Esophagus squamous epithelium (tissue), 5 donors: ENCODE results near the gene CLBA1. TPM values are rescaled to one million over a fixed set of nuclear protein-coding genes. Genes with fewer than 3 reads are reported as not detected.

Experiments
- DNase-seq: peaks from one replicate; lab custom pipeline; 2025; lab: John Stamatoyannopoulos, UW
- H3K27ac ChIP-seq, 4 donors: fragments of 200-600 bp; sonication (generic); one replicate each; pipeline ENCODE4 v1.5.1; 2016 to 2019; ENCODE audit warnings: mild to moderate bottlenecking in 1 of 4
- H3K27me3 ChIP-seq, 4 donors: fragments of 200-600 bp; sonication (generic); 1 replicate in 3 of 4; 2 replicates in 1 of 4; pipeline versions ENCODE4 v1.5.1 to v1.6.0; 2017 to 2021; ENCODE audit warnings: antibody characterized with exemption in 1 of 4
- H3K36me3 ChIP-seq, 3 donors: fragments of 200-600 bp; sonication (generic); one replicate each; pipeline ENCODE4 v1.5.1; 2016 to 2019
- H3K4me1 ChIP-seq, 3 donors: fragments of 200-600 bp; sonication (generic); one replicate each; pipeline ENCODE4 v1.5.1; 2017 to 2019
- H3K4me3 ChIP-seq, 4 donors: fragments of 200-600 bp; sonication (generic); 1 replicate in 3 of 4; 2 replicates in 1 of 4; pipeline ENCODE4 v1.5.1; 2016 to 2019; ENCODE audit warnings: mild to moderate bottlenecking in 2 of 4, moderate library complexity in 1 of 4
- H3K9me3 ChIP-seq, 3 donors: fragments of 200-600 bp; sonication (generic); one replicate each; pipeline ENCODE4 v1.5.1; 2016 to 2019
- POLR2A ChIP-seq, 4 donors: fragments of 450-650 bp; IDR thresholded peaks; one replicate each; pipeline ENCODE4 v1.6.1; 2017; ENCODE audit warnings: antibody characterized with exemption in 4 of 4, mild to moderate bottlenecking in 4 of 4, moderate library complexity in 3 of 4
- WGBS, 2 donors: methylation state at CpG; one replicate each; pipeline ENCODE4 v1.1.5; 2018; 5-methylcytosine and 5-hydroxymethylcytosine counted together
- intact Hi-C: fragments of 100-400 bp; cut with DNase I; formaldehyde crosslinking; loops from one replicate; pipeline ENCODE4 v1.15.0; 2022
- total RNA-seq, 4 donors: library from RNA; depleted of rRNA; stranded (reverse); fragments of >200 nt; gene quantifications; one replicate each; pipeline ENCODE4 v1.1.0, GENCODE V29; 2016
- TF ChIP-seq, protein P1 (sequence below), 6 experiments: fragments of 450-650 bp in 4 of 6; fragments of 200-600 bp in 2 of 6; sonication (generic) in 2 of 6; IDR thresholded peaks; one replicate each; pipeline ENCODE4 v1.5.1; 2016 to 2019; ENCODE audit warnings: antibody characterized with exemption in 6 of 6, mild to moderate bottlenecking in 4 of 6, moderate library complexity in 4 of 6
- donor health status: DM: yes; HTN: yes; CAD: no.

Gene CLBA1
- total RNA-seq, 4 donors from 2014 or later: 5.5 to 19.3 (median 7.3) TPM

DNA sequence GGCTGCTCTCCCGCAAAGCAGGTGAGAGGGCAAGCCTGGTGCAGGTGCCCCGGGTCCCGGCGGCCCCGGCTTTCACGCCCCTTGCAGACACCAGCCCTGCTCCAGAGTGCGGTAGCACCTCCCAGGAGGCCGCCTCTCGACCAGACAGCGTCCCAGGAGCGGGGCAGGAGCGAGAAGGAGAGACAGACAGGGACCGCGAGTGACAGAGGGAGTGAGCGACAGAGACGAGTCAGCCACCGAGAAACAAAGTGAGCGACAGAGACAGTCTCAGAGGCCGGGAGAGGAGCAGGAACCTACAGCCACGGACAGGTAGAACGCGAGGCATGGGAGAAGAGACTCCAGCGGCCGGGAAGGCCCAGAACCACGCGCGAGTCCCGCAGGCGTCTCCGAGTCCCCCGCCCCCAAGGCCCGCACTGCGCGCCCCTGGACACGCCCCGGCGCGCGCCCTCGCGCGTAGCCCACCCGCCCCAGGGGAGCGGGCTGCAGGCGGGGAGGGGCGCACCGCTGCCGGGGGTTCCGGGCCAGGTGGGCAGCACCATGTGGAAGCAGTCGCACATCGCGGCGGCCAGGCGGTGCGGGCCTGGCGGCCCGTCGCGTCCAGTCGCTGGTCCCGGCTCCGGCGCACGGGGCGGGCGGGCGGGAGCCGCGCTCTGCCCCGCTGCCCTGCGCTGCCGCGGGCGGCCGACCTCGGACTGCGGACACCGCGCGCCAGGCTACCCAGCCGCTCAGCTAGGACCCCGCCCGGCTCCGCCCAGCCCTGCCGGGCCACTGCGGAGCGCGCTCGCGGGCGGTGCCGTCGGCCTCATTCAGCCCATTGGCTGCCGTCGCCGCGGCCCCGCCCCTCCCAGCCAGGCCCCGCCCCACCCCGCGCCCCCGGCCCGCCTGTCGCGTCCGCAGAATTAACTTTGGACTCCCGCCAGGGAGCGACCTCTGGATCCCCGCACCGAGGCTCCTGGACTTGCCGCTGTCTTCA, 7.6 kb upstream of the CLBA1 start, which contains the start of gene AHNAK2:
TSS of gene AHNAK2 (minus strand) at position 694 of the 973 bp plus-strand sequence. CDS start at position 557, 137 bp downstream.
- no peak for DNase-seq
- WGBS, 2 donors: 0% methylated on average over 2 to 9 of the region's 111 CpGs
- no peaks in the 10 kb centered on the region for H3K9me3 ChIP-seq
- no peaks in the 10 kb centered on the region for H3K36me3 ChIP-seq
- H3K27me3 ChIP-seq: peaks cover 0 to 26% (median 0%) of the 10 kb centered on the region in 4 donors
- intact Hi-C loops: loop anchor here (2.0 kb wide), 1 partner anchor 69 kb away; no protein-coding TSS in a partner anchor
- H3K27ac ChIP-seq: peak within 1 kb of the TSS; percentile 53 to 84 (median 70)
- peak in 1 of 4 donors; percentile 38 for TF ChIP-seq POLR2A (IDR thresholded peaks at IDR 0.05)
- TF ChIP-seq, protein P1, sequence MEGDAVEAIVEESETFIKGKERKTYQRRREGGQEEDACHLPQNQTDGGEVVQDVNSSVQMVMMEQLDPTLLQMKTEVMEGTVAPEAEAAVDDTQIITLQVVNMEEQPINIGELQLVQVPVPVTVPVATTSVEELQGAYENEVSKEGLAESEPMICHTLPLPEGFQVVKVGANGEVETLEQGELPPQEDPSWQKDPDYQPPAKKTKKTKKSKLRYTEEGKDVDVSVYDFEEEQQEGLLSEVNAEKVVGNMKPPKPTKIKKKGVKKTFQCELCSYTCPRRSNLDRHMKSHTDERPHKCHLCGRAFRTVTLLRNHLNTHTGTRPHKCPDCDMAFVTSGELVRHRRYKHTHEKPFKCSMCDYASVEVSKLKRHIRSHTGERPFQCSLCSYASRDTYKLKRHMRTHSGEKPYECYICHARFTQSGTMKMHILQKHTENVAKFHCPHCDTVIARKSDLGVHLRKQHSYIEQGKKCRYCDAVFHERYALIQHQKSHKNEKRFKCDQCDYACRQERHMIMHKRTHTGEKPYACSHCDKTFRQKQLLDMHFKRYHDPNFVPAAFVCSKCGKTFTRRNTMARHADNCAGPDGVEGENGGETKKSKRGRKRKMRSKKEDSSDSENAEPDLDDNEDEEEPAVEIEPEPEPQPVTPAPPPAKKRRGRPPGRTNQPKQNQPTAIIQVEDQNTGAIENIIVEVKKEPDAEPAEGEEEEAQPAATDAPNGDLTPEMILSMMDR (IDR thresholded peaks at IDR 0.05): no peak
- peaks cover 52 to 80% (median 53%) of the 10 kb centered on the region in 3 donors for H3K4me1 ChIP-seq
- peak within 1 kb of the TSS; percentile 48 to 77 (median 62) for H3K4me3 ChIP-seq

GRCh38 chr14:104978746-104979691, 6.6 kb upstream of the CLBA1 start:
- Histone ChIP-seq H3K36me3 (no peaks in the 10 kb centered on the region), H3K4me3 (peak overlapping the region in 3 of 4 donors; percentile 48 to 77 (median 69)), H3K4me1 (peaks cover 43 to 69% (median 44%) of the 10 kb centered on the region in 3 donors), H3K27ac (peak overlapping the region in 2 of 4 donors; percentile 60 to 84), H3K9me3 (no peaks in the 10 kb centered on the region), H3K27me3 (peaks cover 0 to 26% (median 0%) of the 10 kb centered on the region in 4 donors)
- TF ChIP-seq, protein P1 (IDR thresholded peaks at IDR 0.05): no peak
- no peak for TF ChIP-seq POLR2A (IDR thresholded peaks at IDR 0.05)
- intact Hi-C loops: no loop called here
- DNase-seq: no peak
- 59 to 66% methylated on average over 21 to 28 of the region's 32 CpGs for WGBS, 2 donors

DNA sequence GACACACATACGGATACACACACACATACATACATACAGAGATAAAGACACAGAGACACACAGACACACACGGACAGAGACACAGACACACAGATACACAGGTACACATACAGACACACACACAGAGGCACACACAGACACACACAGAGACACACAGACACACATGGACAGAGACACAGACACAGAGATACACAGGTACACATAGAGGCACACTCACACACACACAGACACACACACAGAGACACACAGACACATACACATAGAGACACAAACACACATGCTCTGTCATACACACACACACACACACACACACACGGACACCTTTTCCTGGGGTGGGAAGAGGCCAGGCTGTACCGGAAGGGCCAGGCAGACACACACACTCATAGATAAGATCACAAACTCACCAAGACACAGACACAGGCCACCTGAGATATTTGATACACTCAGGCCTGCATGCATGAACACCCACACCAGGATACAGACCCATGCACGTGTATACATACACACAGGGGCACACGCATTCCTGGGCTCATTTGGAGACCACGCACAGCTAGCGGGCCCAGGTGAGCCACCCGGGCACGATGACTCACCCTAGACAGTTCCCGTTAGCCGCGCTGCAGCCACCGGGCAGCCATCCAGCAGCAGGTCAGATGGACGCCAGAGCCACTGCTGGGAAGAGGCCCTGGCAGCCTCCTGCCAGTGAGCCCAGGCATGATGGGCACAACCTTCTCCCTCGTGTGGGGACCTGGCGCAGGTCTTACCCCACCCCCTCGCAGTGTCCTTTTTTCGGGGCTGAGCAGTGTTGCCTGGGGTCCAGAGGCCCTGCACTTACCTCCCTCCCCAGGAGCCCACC, 5.6 kb upstream of the CLBA1 start:
- intact Hi-C loops: no loop called here
- DNase-seq: no peak
- Histone ChIP-seq H3K27me3 (peaks cover 0 to 26% (median 0%) of the 10 kb centered on the region in 4 donors), H3K4me1 (peaks cover 33 to 63% (median 35%) of the 10 kb centered on the region in 3 donors), H3K9me3 (no peaks in the 10 kb centered on the region), H3K27ac (peak overlapping the region in 2 of 4 donors; percentile 33 to 60), H3K36me3 (no peaks in the 10 kb centered on the region), H3K4me3 (no peak overlapping the region)
- no peak for TF ChIP-seq POLR2A (IDR thresholded peaks at IDR 0.05)
- TF ChIP-seq, protein P1 (IDR thresholded peaks at IDR 0.05): no peak
- 41 to 45% methylated on average over 6 to 12 of the region's 19 CpGs for WGBS, 2 donors
